GM19438 (cell line): ENCODE data around the gene CAMK4.

Experiments used
- ATAC-seq: cut with Tn5 transposase; IDR thresholded peaks from one replicate; pipeline ENCODE4 v1.9.1; 2021; ENCODE audit warnings: low read depth; ENCODE audit not compliant: unreplicated experiment

Gene CAMK4

DNA sequence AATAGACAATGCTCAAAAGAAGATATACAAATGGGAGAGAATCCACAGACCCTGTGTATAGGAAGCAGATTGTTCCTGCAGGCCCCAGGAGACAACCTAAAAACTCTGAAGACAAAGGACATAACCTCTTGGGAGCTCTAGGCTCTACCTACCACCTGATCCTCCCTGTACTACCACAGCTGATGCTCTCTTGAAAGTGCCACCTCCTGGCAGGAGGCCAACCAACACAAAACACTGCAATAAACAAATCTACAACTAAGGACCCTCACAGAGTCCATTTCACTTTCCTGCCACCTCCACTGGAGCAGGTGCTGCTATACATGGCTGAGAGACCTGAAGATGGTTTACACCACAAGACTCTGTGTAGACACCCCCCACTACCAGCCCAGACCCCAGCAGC is 239.1 kb downstream of the CAMK4 start:
- no peak for ATAC-seq

DNA sequence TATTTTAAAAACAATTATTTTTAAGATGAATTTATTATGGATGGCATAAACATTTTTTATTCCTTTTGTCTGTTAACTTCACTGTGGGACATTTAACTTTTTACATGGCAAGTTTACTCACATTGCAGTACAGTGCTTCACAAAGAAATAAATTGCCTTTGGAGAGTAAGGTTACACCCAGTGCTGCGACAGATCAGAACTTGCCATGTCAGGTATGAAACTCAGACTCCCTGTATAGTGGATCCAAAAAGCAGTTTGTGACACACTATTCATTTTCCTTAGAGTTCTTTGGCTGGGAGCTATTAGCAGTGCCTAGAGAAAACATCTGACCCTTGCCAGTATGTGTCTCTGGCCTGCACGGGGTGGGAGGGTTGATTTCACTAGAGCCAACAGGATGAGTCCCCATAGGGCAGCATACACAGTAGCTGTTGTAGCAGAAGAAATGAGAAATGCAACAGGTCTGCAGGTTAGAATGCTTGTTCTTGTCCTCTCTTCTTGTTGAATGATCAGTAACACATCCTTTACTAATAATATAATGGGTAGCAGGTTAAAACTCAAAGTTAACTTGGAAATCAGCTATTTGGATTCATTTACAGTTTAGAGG is 245.2 kb downstream of the CAMK4 start:
- ATAC-seq: no peak

DNA sequence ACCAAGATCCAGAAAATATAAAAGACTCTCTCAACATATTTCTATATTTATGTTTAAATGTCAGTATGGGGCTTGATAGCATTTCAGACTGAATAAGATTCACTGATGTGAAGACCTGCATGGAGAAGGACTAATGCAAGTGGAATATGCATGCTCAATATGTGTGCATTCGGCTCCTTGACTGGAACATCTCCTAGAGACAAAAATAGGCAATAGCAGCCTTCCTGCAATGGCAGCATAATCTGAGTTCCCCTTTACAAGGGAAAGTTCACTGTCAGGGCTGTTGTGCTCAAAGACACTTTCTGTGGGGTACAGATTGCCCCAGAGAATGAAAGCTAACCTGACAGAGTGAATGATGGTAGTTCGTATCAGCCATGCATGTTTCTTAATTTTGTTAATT is 245.7 kb downstream of the CAMK4 start:
- ATAC-seq: no peak

DNA sequence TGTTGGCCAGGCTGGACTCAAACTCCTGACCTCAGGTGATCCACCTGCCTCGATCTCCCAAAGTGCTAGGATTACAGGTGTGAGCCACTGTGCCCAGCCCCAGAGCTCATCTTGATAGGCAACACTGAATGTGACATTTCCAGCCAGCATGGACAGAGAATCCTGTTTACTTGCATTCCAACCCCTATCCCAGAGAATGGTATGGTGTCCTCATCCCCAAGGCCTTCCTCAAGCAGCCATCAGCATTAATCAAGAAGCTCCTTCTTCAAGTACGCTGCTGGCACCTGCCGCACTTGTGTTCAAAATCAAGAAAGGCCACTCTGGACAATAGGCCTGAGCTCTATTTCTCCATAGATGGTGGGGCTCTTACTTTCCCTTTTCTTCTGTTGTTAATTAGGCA is 247.9 kb downstream of the CAMK4 start:
- no peak for ATAC-seq

DNA sequence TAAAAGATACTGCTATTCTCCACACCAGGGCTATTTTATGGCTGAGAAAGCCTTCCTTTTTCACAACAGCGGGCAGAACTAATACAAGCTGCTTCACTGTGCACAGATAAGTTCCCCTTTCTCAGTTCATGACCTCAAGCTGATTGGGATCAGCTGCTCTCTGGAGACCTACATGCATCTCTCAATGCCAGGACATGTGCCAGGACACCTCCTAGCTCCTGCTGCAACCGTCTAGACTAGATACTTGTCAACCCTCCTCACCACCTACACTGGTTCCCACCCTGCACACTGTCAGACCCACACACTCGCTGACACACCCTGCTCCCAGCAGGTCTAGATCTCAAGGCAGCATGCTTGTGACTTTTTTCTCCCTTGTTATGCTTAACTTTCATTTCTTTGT is 248.4 kb downstream of the CAMK4 start:
- no peak for ATAC-seq

DNA sequence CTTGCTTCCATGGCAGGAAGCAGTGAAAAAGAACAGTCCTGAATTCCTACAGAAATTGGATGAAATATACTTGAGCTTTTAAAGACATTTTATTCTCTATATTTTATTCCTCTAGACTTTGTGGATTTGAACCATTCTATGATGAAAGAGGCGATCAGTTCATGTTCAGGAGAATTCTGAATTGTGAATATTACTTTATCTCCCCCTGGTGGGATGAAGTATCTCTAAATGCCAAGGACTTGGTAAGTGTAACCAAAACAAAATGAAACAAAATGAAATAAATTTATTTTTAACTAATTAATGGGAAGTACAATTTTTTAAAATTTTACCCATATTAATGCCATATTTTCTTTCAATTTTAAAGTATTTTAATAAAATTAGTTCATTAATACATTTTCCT is 254.1 kb downstream of the CAMK4 start:
- ATAC-seq: no peak

DNA sequence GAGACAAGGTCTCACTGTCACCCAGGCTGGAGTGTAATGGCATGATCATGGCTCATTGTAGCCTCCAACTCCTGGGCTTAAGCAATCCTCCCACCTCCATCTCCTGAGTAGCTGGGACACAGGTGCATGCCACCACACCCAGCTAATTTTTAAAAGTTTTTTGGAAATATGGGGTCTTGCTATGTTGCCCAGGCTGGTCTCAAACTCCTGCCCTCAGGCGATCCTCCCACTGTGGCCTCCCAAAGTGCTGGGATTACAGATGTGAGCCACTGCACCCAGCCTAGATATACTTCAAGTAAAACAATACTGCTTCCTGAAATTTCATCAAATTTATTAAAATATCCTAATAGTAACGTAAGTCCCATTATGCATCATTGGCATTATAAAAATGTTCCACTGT is 254.7 kb downstream of the CAMK4 start:
- no peak for ATAC-seq

DNA sequence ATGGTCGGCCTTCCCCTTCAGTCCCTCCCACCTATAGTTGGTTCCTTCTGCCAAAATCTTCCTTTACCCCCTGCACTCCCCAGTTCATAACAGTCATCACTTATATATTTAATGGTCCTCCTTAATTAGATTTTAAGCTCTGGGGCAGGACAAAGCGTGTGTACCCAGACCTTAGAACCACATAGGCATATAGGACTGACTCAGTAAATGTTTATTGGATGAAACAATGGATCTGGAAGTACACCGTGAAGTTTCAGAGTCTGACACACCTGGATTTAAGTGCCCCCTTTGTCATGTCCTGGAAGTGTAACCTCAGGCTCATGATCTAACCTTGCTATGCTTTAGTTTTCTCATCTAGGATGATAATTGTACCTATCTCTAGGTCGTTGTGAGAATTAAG is 256.2 kb downstream of the CAMK4 start:
- no peak for ATAC-seq

DNA sequence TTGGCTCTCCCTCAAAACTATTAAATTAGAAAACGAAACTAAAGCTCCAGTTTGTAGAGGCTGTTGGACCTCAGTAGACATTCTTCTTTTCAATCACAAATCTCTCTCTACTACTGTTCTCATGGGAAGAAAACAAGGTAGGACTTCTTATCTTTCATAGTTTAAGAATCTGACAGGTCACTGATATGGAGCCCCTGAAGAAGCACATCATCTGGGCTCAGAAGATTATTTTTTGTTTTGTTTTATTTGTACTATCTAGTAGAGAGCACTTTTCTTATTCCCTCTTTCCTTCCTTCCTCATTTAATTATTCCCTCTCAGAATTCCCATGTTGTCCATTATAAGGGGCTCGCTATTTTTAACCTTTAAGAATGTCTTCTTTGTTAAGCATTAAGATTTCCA is 261.9 kb downstream of the CAMK4 start:
- no peak for ATAC-seq

DNA sequence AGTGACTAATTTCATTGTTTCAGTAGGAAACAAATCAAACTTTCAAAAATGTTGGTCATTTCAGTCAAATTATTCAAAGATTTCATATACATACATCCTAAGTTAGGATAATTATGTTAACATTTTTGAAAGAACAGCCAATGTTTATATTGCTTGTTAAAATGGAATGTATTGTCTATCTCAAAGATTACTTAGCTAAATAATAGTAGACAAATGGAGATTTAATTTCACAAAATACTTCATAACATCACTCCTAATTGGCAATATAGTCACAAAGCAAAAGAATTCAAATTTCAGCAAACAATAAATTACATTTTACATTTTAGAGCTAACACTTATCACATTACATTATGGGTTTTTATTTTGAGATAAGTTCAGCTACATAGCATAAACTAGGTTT is 262.7 kb downstream of the CAMK4 start:
- ATAC-seq: no peak

DNA sequence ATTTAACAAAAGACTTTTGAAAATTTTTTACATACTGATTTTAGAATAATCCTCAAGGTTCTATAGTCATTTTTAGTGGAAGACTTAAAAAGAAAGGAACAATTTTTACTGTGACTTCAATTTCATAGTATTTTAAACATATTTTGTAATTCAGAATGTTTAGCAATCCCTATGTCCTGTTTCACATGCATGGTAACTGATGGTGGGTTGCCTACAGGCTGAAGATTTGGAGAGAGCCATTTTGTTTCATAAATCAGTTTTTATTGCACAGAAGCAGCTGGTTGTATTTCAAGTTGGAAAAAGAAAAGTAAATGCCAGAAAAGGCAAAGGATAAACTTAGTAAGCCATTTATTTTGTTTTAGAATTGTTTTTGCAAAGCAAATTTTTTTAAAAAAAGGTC is 264.2 kb downstream of the CAMK4 start:
- ATAC-seq: no peak

DNA sequence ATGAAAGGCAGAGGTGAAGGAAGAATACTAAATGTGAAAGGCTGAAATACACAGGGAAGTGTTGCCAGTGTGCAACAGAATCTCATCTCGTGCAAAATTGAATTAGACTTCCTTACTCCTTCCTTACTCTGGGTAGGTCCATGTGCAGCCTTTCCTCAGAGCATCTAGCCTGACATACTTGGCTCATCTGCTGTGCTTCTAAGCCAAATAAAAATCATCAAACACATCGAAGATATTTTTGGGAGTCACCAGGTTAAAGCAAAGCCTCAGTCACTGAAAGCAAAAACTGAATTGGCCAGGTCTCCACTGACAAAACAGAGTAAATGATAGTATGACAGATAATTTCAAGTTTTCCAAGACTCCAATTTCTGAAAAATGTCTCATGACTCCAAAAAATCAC is 268.8 kb downstream of the CAMK4 start:
- no peak for ATAC-seq

DNA sequence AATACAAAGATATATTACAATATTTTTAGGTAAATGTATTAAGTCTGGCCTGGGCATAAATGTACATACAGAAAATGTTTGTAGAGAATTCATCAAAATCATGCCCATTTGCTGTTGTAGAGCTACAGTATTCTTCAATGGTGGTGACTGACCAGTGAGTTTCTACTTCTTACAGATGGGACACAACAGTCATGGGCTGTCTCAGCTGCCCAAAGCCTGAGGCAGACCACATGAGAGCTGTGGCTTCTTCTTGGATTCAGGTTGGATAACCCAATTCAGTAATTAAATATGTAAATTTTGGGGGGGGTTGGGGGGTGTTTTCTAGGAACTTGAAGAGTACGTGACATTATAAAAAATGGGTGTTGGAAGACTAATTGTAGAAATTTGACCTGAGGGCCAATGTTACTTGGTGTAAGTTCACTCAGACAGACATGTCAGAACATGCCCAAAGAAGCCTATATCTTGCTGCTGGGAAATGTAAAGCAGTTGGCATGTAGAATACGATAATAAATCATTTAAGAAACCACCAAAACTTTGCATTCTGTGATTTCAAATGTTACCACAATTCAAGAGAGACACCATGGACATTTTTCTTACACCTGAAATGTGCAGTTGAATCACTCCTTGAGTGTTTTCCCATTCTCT is 270.3 kb downstream of the CAMK4 start:
- no peak for ATAC-seq

DNA sequence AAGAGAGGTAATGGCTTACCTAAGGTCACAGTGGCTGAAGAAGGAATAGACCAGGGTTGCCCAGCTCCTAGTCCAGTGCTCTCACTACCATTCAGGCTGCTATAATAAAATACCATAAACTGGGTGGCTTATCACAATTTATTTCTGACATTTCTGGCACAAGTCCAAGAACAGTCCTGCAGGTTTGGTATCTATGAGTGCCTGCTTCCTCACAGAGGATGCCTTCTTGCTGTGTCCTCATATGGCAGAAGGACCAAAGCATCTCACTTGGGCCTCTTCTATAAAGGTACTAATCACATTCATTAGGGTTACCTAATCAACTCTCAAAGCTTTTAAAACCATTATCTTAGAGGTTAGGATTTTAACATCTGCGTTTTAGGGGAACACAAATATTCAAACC is 271.0 kb downstream of the CAMK4 start:
- no peak for ATAC-seq

DNA sequence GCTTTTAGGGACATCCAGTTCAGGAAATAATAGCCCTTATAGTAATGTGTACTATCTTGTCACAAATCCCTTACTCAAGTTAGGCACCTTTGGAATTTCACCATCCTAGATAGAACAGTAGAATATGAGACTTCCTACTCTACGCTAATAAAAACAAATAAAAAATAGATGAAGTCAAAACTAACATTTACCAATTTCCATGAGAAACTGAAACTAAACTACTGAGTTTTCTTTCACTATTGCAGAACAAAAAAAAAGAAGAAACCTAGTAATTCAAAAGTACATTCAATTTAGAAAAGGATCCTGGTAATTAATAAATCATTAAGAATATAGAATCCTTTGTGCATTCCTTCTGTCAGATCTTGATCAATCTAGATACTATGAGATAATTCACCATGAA is 274.2 kb downstream of the CAMK4 start:
- ATAC-seq: no peak

DNA sequence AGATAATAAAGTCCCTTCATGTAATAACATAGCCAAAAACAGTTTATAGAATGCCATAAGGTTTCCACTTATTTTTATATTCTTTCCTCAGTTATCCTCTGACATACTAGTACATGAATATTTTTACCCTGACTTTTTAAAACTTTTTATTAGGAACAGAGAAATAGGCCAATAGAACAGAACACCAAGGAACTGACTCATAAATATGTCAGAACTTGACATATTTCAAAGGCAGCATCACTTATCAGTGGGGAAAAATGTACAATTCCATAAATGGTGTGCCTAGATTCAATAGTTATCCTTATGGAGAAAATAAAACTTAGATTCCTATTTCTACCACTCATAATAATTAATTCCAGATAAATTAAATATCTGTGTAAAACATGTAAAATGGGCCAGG is 278.8 kb downstream of the CAMK4 start:
- no peak for ATAC-seq

DNA sequence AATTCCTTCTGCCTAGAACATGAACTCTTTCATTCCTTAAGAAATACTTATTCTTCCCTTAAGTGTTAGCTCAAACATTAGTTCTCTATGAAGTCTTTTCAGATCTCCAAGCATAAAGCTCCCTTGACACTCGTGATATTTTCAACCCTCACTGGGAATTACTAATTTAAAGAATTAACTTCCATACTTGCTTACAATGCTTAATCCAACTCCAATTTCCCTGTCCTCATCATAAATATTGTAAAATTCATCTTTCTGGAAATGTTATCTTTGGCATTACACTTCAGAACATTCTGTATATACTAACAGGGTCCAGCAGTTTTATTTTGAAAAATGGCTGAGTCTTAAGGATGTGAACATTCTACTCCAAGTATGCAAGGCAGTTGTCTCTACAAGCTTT is 280.9 kb downstream of the CAMK4 start:
- no peak for ATAC-seq

DNA sequence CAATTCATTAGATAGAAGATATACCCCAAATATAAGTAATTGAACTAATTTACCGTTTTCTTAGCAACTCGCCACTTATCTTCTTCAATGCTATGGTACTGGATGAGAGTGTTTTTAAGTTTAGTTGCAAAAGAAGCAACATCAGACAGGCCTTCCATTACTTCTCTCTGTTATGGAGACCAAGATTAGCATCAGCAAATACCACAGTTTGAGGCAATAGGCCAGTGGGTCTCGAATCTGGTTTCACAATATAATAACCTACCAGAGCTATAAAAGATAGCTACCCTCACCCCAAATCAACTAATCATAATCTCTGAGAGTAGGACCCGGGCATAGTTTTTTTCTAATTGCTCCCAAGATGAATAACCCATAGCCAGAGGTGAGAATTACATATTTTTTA is 283.1 kb downstream of the CAMK4 start:
- ATAC-seq: no peak

DNA sequence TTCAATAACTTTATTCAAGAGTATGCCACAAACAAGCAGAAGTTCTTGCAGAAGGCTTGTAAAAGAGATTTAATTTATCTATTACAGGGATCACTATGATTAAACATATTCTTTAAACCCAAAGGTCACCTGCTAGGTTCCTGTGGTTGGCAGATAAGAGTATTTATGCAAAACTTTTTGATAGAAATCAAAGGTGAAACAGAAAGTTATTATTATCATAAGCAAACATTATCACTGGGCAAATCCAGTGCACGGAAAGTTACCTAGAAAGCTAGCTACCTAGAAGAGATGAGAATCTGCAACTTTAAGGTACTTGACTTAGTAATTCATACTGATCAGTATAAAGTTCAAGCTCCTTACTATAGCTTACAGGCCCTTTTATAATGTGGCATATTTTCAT is 284.9 kb downstream of the CAMK4 start:
- no peak for ATAC-seq

DNA sequence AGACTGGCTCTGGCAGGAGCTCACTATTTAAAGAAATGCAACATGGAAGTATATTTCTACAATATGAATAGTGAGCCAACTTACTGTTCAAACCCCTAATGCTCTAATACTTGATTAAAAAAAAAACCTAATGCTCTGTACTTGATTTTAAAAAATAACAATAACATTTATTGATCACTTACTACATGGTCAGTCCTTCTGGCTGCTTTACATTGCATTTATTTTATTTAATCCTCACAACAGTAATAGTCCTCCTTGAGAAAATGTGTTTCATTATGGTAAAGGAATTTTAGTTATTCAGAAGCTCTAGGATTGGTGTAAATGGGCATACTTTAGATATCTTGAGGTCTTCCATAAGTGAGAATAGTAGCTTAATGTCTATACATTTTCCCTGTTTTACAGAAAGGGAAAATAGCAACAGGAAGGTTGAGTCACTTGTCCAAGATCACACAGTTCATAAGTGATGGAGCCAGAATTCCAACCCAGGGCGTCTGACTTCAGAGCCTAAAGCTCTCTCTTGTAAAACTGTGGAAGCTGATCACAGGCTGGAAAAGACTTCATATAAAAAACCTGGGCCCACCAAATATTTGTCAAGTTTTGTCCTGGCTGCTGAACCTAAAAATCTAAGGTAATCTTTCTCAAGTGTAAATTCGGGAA is 287.1 kb downstream of the CAMK4 start:
- no peak for ATAC-seq

DNA sequence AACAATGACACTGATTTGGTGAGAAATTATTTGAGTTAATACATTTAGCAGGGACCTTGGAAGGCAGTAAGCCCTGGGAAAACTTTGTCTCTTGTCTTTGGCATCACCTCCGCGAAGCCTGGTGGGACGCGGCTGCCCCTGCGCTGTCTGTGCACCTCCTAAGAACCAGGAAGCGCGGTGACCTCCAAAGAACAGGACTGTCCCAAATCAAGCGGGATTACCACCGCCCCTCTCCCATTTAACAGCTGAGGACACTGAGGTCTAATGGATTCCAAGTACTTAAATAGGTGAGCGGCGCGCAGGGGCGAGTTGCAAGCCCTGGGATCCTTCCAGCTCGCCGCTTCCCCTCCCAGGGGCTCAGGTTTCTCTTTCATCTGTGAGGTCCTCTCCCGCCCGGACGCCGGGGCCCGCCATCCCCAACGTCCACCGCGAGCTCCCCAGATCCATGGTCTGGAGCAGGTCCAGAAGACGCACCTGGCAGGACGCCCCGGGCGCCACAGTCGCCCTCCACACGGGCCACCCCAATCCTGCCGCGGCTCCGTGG is 287.7 kb downstream of the CAMK4 start:
- peak; percentile 28 for ATAC-seq
